NCI-H2227 treated with DMSO at 0.1 percent for 48 hours (cell line): Measurements from ENCODE around the gene LIPK.
"Not testable (repeated sequence)": the region's sequence is repeated elsewhere in the genome, so short reads cannot be mapped to it uniquely, and the experiment has no call there.

Experiments
- DNase-seq: peaks from one replicate; lab custom pipeline; 2025; lab: John Stamatoyannopoulos, UW

Gene LIPK

DNA sequence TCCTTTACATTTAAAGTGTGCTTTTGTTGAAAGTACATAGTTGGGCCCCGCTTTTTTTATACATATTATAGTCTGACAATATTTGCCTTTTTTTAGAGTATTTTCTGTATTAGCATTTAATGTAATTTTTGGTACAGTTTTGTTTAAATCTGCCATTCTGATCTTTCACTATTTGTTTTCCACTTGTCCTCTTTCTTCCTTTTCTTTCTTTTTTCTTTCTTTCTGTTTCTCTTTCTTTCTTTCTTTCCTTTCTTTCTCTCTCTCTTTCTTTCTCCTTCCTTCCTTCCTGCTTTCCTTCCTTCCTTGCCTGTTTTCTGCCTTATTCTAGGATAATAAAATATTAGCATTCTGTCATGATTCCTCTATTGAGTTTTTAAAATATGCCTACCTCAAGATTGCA, 9.5 kb downstream of the LIPK start:
- DNase-seq: no peak

DNA sequence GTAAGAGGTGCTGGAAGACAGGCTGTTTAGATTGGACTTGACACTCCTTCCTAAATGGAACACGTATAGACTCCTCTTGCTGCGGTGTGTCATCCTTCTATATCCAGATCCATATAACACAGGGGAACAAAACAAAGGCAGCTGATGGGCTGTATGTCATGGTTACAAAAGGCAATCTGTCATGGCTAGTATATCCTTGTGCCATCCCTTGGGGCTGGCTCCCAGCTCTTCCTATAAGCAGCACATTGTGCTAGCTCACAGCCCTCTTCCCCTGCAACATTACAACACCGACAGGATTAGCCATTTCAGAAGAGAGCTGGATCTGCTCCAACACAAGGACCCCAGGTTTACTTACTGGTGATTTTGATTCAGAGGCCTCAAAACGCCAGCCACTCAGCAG, 15.3 kb downstream of the LIPK start:
- DNase-seq: no peak

DNA sequence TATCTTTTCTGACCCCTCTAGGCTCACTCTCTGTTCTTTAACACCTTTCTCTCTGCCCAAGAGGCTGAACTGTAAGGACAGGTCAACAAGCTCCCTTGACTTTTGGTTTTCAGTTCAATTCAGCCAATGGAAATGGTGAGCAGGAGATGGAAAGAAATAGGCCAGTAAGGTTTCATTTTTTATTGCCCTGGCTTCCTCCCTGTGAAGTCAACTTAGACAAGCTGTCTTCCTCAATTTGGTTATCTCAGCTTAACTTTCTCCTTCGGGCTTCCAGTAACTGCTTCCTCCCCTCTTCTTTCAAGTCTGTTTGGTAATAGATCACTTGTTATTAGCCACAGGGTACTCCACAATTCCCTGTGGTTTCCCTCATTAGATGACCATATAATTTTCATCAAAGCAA, 19.7 kb downstream of the LIPK start:
- DNase-seq: no peak

DNA sequence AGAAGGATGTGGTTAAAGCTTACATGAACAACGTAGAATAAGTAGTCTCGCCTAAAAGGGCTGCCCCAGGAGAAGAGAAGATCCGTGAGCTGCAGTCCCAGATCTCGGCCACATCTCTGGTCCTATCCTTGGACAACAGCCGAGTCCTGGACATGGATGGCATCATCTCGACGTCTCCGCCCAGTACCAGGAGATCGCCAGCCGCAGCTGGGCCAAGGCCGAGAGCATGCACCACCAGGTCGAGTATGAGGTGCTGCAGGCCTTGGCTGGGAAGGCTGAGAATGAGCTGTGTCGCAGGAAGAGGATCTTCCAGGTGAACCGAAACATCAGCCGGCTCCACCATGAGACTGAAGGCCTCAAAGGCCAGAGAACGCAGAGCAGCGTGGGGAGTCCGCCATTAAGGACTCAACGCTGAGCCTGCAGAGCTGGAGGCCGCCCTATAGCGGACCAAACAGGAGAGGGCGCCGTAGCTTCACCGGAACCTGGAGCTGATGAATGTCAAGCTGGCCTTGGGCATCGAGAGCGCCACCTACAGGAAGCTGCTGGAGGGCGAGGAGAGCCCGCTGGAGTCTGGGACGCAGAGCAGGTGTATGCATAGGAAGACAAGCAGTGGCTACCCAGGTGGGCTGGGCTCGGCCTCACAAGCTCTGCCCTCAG, 22.2 kb downstream of the LIPK start:
- no peak for DNase-seq

DNA sequence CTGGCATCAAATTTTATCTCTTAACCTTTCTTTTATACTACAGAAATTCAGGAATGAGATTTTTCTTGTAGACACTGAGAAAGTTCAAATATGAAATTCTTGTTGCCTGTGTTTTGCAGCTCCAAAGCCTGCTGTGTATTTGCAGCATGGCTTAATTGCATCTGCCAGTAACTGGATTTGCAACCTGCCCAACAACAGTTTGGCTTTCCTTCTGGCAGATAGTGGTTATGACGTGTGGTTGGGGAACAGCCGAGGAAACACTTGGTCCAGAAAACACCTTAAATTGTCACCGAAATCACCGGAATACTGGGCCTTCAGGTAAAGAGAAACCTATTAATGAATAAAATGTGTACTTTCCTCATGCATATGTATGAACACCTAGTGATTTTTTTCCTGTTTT, 24.8 kb downstream of the LIPK start:
- no peak for DNase-seq

DNA sequence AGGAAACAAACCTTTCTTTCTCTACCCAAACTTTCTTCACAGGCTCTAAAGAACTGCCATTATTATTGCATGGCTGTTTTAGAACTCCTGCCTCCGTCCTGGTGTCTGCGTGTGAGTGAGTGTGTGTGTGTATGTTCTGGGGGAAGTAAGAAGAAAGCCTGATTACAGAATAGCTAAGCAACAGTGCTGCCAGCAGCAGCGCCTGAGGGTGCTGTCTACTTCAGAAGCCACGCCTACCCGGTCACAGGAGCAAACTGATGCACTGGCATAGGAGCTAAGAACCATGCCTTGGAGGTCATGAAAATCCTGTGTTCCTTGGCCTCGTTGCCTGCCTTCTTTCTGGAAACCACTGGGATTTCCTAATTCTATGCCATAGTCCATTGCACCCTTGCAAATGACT, 25.2 kb downstream of the LIPK start:
- DNase-seq: no peak

DNA sequence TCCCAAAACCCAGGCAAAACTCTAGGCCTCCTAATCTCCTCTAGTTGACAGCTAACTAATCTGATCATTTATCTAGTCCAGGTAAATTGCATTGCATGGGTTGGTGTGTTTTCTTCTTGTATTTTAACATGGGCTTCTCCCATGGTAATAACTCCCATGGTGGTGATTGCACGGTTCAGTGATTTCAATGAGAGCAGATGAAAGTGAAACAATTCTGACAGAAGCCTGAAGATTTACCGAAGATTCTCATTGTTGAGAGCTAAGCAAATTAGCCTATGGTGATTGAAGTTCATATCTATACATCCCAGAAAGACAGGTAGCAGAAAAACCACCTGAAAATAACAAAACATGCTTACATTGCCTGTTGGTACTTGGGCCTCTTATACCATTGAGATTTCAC, 27.2 kb downstream of the LIPK start:
- no peak for DNase-seq

DNA sequence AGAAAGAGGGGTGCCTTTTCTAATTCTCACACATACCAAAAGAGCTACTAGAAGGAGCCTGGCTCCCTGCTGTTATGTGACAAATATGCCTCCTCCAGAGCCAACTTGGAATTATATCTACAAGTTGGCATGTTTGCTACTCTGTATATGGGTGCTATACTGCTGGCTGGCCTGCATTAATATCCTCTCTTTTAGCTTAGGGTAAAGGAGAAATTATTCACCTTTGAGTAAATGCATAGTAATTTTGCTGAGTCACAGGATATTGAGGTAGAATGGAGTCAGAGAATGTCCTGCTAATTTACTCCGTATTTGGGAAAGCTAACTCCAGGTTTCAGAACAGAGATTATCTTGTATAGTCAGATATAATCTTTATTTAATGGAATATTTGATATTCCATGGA, 29.6 kb downstream of the LIPK start:
- DNase-seq: no peak

DNA sequence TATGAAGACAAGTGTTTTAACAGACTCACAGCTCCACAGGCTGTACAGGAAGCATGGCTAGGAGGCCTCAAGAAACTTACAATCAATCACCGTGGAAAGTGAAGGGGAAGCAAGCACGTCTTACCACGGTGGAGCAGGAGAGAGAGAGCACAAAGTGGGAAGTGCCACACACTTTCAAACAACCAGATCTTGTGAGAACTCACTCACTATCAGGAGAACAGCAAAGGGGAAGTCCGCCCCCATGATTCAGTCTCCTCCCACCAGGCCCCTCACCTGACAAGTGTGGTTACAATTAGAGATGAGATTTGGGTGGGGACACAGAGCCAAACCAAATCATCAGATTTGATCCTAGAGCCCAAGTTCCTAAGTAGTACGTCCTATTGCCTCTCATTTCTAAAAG, 35.9 kb downstream of the LIPK start:
- not testable (repeated sequence) for DNase-seq

DNA sequence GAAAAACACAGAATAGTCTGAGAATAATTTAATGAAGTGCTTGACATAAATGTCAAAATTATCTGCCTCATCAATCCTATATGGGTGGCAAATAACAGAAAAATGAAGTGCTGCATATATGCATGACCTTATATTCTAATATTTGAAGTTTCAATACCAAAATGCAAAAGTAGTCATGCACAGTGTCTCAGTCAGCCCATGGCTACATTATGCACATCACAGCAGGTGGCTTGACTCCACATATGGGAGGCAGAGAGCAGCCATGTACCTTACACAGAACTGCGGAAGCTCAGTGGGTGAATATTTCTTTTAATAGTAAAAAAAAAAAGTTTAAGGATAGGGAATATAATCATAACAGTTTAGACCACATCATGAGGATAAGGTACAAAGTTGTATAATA, 36.4 kb downstream of the LIPK start:
- no peak for DNase-seq

DNA sequence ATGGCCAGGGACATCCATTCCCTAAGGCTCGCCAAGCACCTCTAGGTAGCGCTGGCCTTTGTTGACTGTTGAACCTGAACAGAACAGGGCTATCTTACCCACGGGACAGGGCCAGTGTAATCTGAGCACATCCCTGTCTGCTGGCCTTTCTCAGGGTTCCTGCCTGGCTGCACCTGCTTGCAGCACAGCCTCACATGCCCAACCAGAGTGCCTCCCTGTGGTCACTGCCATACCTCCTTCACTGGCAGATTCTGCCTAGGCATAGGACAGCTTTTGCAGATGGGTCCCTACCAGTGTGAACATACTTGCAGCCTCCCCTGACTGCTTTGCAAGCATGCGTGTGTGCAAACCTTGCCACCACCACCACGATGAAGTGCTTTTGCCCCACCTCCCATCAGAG, 38.0 kb downstream of the LIPK start:
- no peak for DNase-seq

DNA sequence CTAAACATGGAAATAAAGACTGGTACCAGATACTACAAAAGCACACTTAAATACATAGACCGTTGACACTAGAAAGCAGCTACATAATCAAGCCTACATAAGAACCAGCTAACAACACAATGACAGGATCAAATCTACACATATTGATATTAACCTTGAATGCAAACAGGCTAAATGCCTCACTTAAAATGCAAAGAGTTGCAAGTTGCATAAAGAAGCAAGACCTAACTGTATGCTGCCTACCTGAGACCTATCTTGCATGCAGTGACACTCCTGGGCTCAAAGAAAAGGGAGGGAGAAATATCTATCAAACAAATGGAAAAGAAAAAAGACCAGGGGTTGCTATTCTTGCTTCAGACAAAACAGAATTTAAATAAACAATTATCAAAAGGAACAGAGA, 39.6 kb downstream of the LIPK start:
- no peak for DNase-seq

DNA sequence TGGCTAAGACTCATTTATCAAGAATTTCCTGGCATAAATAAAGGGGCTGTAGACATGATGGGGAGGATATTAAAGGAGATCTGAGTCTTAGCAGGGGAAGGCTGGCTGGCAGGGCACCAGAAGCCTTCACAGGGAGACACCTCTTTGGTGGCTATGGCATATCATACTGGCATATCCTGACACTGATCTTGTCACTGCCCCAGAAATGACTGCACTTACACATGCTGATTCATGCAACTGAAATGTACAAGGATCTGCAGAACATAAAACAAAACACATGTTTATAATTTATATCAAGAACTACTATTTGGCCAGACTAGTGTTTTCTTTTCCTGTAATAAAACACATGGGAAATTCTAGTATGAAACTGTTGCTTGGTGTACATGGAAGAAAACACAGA, 48.2 kb downstream of the LIPK start:
- no peak for DNase-seq

DNA sequence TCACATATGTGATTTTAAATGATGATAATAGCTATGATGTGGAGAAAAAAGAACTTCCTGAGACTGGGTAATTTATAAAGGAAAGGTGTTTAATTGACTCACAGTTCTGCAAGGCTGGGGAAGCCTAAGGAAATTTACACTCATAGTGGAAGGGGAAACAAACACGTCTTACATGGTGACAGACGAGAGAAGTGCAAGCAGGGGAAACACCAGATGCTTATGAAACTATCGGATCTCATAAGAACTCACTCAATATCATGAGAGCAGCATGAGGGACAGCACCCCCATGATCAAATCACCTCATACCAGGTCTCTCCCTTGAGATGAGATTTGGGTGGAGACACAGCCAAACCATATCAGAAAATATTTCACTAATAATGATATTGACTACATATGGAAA, 49.7 kb downstream of the LIPK start:
- no peak for DNase-seq

DNA sequence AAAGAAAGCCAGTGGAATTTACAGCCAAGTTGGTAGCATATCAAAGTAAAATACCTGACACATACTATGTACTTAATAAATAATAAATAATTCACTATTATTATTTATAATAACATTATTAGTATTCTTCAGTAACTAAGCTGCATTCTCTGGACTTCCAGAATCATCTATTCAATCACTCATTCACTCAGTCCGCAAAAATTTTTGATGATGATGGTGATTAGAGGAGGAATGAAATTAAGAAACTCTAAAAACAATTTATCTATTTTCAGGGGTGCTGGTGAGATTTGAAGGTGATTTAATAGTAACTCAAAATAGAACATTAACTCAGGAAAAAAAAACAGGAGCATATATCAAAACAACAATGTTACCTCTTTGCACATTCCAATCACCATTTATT, 50.6 kb downstream of the LIPK start:
- DNase-seq: no peak

DNA sequence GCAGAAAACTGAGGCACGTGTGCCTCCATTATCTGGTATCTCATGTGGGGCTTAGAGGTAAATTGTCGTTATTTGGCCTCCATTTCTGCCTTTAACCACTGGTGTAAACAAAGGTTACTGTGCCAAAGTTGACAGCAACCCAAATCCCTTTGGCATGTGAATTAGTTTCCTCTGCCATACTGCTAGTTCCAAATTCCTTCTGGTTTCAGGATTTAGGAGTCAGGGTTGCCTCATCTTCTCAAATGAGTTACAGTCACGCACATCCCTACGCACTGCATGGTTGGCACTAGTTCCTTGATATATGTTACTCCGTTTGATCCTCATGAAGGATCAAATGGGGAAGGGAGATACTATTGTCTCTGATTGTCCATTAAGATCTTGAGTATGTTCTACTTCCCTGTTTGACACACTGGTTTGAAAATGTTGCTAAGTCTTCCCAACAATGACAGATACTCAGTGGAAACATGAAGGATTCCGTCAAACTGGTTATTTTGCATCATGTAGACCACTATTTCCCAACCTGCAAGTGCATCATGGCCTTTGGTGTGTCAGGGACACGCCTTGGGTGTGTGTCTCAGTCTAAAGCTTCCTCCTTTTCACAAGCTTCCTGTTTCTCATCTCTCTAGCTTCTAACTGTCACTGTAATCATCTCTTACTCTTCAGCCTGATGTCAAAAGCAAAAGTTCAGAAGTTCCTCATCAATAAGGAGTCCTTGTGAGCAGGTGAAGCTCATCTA, 53.5 kb downstream of the LIPK start, which contains the start of gene LIPN:
Gene LIPN, plus strand, starts transcription at position 655 of the 736 bp plus-strand sequence. CDS start 1,386 bp downstream, outside the sequence.
- DNase-seq: no peak

DNA sequence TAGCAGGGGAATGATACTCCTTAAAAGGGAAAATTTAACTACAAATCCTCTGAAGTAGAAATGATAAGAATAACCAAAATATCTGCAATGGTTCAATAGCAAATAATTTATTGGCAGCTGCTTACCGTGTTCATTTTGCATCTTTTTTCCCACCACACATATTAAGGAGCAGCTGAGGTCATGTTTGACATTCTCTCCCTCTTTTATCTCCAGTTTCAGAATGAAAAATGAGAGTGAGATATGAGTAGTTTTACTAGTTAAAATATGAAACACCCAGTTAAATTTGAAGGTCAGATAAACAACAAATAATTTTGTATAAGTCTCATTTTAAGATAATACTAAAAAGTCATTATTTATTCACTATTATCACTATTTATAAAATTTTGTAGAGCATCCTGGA, 56.9 kb downstream of the LIPK start:
- no peak for DNase-seq

DNA sequence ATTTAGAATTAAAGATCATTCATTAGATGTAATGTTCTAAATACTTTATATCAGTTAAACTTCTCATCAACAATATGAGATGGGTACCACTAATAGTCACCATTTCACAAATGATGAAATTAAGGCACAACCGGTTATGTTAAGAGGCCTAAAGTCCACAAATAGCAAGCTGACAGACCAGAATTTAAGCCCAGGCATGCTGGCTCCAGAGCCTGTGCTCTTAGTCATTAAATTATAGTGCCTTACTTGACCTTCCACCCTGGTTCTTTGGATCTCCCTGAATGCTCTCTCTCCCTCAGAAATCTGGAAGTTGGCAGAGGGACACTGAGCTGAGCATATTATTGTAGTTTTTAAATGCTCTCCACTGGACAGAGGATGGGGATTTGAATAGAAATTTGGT, 57.4 kb downstream of the LIPK start:
- peak; percentile 39 for DNase-seq

DNA sequence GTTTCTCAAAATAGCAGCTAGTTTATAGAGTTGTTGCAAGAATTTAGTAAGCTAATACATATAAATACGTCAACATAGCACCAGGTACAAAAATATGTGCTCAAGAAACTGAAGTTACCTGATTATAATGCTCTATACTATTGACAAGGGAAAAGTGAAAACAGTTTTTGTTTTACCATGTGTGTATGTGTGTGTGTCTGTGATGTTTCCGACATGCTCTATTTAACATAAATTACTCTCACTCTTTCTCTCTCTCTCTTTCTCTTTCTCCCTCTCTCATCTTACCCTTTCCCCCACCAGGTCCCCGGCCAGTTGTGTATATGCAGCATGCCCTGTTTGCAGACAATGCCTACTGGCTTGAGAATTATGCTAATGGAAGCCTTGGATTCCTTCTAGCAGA, 58.1 kb downstream of the LIPK start:
- DNase-seq: no peak

DNA sequence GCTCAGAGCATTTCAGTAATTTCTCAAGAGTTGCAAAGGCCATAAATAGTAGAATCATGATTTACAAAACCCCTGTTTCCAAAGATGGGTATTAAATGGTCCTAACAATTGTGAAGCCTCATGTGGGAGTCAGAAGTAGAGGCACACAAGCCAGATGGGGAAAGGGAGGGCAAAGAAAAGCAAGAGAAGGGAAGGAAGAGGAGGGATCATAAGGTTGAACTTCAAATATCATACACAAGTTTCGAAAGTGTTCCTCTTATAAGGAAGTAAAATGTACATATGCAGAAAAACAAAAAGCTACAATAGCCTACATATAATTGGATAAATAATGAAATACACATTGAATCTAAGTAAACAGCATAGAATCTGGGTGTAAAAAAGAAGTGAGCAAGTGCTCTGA, 59.8 kb downstream of the LIPK start:
- DNase-seq: no peak

DNA sequence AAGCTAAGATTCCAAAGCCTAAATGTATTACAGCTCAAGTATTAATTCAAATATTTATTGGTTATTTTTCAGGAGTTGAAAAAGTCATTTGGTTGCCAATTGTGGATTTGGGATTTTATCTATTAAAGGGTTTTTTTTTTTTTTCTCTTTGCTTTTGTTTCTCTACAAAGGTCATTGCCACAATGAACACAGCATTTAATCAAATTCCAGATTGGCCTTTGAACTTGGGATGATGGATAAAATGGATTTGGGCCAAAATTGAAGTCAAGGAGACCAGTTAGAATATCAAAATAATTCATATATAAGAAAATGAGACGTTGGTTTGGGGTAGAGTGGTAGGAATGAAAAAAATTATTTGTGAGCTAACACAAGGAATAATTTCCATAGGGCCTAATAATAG, 63.3 kb downstream of the LIPK start:
- no peak for DNase-seq

DNA sequence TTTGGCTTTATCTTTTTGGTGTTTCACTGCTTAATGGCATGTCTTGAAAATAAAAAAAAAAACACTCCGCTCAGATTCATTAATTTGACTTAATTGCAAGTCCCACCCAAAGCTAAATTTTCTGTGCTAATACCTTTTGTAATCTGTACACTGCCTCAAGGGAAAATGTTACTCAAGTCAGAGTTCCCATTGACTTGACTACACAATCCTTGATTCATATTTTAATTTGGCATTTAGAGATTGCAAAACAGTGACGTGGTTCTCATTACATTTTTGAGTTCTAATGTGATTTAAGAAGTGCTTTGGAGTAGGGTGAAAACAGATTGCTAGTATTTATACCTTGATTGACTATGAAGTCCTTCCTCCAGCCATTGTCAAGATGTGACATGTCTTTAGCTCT, 75.2 kb downstream of the LIPK start:
- no peak for DNase-seq

DNA sequence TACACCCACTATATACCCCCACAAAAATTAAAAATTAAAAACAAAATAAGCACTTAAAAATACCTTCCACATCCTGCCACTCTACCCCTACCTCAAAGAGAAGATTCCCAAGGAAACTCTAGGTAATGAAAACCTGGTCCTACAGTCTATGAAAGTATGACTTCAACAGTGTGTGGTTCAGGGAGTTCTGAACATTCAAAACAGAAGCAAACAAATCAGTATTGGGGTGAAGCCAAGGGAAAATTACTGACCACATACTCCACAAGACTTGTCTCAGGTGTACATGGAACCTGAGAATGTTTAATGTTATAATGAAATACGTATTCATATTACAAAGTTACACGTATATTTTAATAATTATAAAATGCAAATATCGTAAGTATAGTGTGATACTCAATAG, 76.2 kb downstream of the LIPK start:
- DNase-seq: no peak

DNA sequence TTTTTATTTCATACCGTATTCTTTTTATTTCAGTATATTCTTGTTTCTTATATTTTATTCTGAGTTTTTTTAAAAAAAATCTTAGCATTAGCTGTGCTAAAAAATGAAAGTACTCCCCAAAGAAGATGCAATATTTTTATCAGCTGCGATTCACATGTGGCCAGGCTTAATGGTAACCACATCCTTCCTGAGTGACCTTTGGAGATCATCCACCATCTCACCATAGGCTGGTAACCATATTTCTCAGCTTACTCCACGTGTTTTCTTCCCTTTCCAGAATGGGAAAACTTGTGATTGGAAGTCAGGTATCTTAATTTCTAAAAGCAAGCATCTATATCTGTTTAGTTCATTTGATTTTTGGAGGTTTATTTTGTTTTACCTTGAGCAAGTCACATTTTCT, 77.7 kb downstream of the LIPK start:
- DNase-seq: no peak
